CD4-positive, alpha-beta T cell treated with Interleukin-17A for 1 hour (primary cell): ENCODE measurements around the gene SNRK.

Experiments used
- DNase-seq: peaks from one replicate; pipeline ENCODE4 v3.0.0-alpha.2; 2020

SNRK gene

DNA sequence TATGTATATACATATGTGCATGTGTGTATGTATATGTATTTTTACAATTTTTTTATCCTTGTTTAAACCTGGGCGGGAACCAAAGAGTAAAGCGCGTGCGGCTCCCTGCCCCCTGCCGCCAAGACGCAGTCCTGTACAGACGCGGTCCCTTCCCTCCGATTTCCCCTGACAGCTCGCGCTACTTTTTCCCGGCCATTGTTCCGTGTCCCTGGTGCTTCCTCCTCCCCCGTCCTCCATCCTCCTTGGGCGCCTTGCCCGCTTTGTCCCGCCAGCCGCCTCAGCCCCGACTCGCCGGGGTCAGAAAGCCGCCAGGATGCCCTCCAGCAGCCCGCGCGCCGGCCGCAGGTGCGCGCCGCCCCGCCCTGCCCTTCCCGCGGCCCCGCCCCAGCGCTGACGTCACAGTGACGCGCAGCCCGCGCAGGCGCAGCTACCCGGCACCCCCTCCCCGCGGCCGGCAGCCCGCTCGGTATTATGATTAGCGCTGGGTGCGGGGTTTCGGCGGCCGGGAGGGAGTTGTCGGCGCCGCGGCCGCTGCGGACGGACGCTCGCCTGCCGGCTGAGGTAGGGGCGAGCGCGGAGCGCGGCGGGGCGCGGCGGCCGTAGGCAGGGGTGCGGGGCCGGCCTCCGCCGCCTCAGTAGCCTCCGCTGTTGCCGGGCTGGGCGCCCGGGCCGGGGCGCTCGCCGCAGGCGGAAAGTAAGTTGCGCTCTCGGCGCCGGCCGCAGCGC lies at the start of gene SNRK:
Gene SNRK, plus strand, starts transcription at position 426 of the 726 bp plus-strand sequence. CDS start 16,664 bp downstream, outside the sequence.
- peak; percentile 92 for DNase-seq

DNA sequence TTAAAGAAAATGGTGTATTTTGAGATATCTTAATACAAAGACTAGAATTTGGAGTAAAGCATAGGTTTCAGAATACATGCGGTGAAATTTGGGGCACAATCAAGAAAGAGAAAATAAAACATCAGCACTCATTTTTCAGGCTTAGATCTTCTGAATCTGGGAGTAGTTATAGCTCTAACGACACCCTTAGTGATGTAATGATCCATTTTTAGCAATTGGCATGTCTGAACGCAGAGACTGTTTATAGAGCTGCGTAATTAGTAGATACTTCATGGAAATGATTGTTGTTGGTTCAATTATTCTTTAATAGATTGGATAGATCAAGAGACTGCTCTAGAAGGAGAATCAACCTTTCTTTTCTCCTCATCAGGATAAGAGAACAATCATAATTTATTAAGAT lies 47.5 kb upstream of the SNRK start:
- DNase-seq, result no peak

DNA sequence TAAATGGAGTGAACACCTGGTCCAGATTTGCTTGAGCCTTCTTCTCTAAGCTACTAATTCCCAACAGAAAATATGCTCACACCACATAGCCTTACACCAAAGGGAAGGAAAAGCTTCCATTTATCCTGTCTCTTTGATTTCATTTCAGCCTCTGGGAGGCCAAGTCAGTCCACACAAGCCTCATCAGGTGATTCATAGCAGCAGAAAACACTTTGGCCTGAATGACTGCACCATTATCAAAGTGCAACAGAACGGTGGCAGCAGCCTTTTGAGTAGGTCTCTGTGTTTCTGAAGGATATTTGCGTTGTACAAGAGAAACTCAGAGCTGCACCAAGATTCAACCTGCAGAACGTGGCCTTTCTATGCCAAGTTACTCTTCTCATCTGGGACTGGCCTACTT lies 46.6 kb upstream of the SNRK start:
- no peak for DNase-seq

GRCh38 chr3:43243590-43244587 lies 42.5 kb upstream of the SNRK start:
- DNase-seq, result peak; percentile 54

DNA sequence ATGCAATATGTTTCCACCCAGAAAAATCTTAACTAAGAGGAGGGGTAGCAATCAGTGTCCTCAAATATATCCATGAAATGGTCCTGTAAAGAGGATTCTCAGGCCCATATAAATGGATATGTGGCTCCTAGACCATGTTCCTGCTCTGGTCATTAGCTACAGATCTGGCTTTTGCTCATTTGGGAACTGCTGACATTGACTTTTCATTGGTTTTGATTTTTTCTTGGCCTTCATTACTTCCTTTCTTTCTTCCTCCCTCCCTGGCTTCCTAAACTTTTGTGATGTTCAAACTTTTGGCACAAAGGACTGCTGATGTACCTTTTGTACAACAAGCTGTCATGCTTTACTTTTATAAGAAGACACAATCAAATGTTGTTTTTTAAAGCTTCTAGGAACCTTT lies 41.6 kb upstream of the SNRK start:
- no peak for DNase-seq

DNA sequence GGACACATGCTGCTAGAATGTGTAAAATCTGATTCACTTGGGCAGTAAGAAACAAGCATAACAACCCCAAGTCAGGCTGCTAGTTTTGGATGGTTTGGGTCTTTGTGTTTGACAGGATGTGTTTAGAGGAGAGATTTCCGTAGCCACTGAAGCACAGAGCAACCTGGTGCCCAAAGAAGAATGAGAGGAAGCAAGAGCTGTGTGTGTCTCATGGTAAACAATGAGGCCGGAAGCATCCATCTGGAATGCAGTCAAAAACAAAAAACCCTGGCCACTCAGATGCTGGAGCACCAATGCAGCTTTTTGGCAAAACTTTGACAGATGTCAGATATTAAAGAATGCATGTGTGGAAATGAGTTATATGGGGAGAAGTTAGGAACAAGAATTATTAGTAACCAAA lies 39.4 kb upstream of the SNRK start:
- DNase-seq, result peak; percentile 21

- DNase-seq, result no peak
Observed at GRCh38 chr3:43247561-43248184, 38.7 kb upstream of the SNRK start.

DNA sequence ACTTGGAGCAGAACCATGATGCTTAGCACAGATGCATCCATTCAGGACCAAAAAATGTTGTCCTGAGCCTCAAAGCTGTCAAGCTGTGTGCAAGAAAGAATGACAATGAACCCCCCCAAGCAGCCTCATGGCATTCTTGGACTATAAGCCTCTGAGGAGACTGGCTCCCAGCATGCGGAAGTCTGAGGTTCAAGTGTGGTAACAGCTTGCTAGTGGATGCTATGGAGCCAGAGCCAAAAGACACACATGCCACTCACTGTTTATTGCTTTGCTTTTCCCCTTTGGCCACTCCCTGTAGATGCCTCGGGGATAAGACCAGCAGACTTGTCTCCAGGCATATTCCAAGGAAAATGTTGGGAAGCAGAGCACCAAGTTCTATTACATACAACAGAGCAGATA lies 38.2 kb upstream of the SNRK start:
- no peak for DNase-seq

- no peak for DNase-seq
Observed at GRCh38 chr3:43248973-43249372, 37.4 kb upstream of the SNRK start.

- no peak for DNase-seq
Observed at GRCh38 chr3:43249405-43249804, 36.9 kb upstream of the SNRK start.

- DNase-seq, result no peak
Observed at GRCh38 chr3:43253294-43253693, 33.0 kb upstream of the SNRK start.

DNA sequence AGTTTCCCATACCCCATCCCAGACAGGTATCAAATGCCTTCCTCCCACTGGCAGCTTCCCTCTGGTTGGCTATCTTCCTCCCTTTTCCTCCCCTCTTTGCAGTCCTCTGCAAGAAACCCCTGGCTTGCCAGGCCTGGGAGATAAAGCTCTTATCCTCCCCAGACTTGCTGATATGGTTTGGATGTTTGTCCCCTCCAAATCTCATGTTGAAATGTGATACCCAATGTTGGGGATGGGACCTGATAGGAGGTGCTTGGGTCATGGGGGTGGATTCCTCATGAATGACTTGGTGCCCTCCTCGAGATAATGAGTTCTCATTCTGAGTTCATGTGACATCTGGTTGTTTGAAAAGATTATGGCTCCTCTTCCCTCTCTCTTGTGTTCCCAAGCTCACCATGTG lies 32.2 kb upstream of the SNRK start:
- DNase-seq, result no peak

GRCh38 chr3:43255662-43256061 lies 30.7 kb upstream of the SNRK start:
- no peak for DNase-seq

DNA sequence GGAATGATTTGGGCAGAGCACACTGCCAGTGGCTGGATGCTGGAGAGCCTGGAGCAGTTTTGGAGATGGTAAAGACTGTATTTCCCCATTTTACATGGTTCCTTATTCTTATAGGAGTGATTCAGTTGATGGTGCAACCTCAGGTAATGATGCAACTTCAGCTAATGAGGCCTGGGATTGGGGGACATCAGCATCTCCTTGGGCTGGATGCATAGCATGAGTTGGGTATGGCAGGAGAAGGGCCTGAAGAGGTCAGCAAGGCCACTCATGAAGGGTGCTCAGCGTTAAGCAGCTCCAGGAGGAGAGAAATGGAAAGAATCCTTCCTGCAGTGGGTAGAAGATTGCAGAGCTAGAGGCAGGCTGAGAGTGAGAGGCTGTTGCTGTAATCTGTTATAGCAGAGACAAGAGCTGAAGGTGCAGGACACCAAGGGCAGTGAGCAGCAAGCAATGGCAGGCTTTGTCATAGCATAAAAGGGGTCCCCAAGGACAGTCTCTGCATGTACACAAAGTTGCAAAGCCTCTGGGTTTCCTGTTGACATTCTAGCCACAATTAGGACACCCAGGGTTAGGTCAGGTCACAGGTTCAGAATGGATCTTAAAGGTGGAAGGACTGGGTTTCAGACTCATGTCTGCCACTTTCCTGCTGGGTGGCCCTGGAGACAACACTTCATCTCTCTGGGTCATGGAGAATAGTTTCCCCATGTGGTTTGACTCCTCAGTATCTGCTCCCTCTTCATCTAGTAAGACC lies 29.5 kb upstream of the SNRK start:
- no peak for DNase-seq

DNA sequence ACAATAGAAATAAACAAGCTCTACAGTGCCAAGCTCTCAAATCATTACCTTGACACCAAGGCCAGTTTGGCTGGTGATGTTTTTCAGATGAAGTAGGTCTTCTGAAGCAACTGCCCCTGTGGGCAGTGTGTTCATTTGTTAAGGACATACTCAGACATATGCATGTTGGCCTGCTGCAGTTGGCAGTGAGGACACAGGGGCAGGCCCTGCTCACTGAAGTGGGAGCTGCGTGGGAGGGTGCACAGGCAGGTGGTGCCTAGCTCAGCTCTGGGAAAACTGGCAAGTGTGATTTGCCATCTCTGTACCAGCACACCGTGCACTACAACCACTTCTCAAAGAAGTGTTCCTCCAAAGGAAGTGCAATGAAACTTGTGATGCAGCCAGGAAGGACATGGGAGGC lies 28.5 kb upstream of the SNRK start:
- no peak for DNase-seq

GRCh38 chr3:43259626-43260025 lies 26.7 kb upstream of the SNRK start:
- no peak for DNase-seq

- DNase-seq, result no peak
Observed at GRCh38 chr3:43260412-43260811, 25.9 kb upstream of the SNRK start.

DNA sequence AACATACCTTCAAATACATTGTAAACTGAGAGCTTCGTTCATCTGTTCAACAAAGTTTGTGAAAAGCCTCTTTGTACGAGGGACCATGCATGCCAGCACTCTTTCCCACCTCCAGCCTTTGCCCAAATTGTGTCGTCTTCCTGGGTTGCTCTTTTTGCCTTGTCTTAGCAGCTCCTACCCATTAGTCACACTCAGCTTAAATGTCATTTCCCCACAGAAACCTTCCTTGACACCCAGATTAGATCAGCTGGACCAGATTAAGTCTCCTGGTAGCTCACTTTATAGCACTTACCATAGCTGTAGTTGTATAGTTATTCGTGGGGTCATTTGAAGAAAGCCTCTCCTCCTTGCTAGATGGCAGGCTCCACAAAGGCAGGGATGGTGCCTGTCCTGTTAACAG lies 24.1 kb upstream of the SNRK start:
- no peak for DNase-seq

DNA sequence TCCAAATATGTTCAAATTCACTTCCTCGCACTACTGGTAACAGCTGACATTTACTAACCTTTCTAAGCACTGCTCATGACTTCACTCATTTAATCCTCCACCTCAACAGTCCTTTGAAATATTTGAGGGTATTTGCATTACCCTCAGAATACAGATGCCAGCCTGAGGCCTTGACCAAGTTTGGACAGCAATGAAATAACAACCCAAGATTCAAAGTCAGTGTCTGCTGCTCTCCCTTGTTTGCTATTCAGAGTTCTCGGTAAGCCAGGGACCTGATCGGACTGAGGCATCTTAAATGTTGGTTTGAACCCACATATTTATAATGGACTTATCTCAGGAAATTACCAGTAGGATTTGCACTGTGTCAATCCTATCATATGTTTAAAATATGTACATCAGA lies 19.9 kb upstream of the SNRK start:
- no peak for DNase-seq

DNA sequence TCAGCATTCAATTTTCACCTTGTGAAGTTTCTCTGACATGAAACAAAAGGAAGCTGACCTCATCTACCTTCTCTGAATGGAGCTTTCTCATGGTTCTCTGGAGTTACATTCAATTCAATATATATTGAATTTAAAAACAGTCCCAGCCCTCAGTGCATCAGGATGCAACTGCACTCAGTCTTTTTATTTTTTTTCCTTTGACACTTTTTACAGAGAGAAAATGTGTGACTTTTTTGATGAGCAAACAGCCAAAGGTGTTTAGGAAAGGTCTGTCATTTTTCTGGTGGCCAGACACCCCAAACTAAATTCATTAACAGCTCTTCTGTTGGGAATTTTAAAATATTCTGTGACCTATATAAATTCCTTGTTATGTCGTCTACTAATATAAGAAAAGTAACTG lies 19.3 kb upstream of the SNRK start:
- no peak for DNase-seq

- no peak for DNase-seq
Observed at GRCh38 chr3:43268636-43269035, 17.7 kb upstream of the SNRK start.

GRCh38 chr3:43270078-43270477 lies 16.3 kb upstream of the SNRK start:
- DNase-seq, result no peak

DNA sequence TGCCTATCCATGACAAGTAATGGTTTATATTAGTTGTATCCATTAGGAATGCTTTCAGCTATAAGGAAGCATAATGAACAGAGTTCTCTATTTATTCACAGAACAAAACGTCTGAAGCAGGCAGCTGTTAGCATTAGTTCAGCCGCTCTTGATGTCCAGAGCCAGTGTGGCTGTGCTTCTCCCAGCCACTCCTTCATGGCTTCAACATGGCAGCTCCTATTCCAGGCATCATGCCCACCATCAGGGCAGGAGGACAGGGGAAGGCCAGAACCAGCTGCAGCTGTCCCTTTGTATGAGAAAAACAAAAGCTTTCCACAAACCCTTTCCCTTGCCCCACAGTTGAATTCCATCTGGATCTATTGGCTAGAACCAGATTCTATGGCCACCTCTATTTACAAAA lies 12.9 kb upstream of the SNRK start:
- no peak for DNase-seq
